Lower lobe of right lung (tissue), 2 donors: ENCODE measurements around the gene PDE6G. TPM values are rescaled to one million over a fixed set of nuclear protein-coding genes. Genes with fewer than 3 reads are reported as not detected.
A peak's percentile ranks its signal among the peaks of the same experiment; 100 is the strongest.

ENCODE experiments used
- ATAC-seq, 2 donors: fragments of 200-7000 bp; cut with Tn5 transposase; one replicate each; pipeline ENCODE4 v1.9.1; 2020 to 2022; ENCODE audit warnings: mild to moderate bottlenecking in 2 of 2, moderate library complexity in 2 of 2
- DNase-seq: peaks from one replicate; pipeline ENCODE4 v3.0.0-alpha.2; 2020
- H3K27ac ChIP-seq: fragments of 200-600 bp; one replicate; pipeline ENCODE4 v1.8.0; 2022
- H3K27me3 ChIP-seq: fragments of 200-600 bp; one replicate; pipeline ENCODE4 v1.8.0; 2022; ENCODE audit warnings: low read depth
- H3K36me3 ChIP-seq: fragments of 200-600 bp; one replicate; pipeline ENCODE4 v1.8.0; 2022; ENCODE audit warnings: mild to moderate bottlenecking
- H3K4me1 ChIP-seq: fragments of 200-600 bp; one replicate; pipeline ENCODE4 v1.8.0; 2022
- H3K4me3 ChIP-seq: fragments of 200-600 bp; one replicate; pipeline ENCODE4 v1.8.0; 2022; ENCODE audit warnings: mild to moderate bottlenecking
- H3K9me3 ChIP-seq: fragments of 200-600 bp; one replicate; pipeline ENCODE4 v1.8.0; 2022
- CTCF ChIP-seq: fragments of 200-600 bp; IDR thresholded peaks from one replicate; pipeline ENCODE4 v1.8.0; 2022; ENCODE audit warnings: antibody characterized with exemption, mild to moderate bottlenecking
- intact Hi-C: fragments of 100-400 bp; cut with DNase I; formaldehyde crosslinking; loops from one replicate; pipeline ENCODE4 v1.11.0; 2022
- long read RNA-seq: library from polyadenylated mRNA; unstranded; transcript quantifications from one replicate; pipeline ENCODE4 v2.0.0, GENCODE V29; 2021
- total RNA-seq: library from RNA; stranded (reverse); fragmentation: NEBNext Ultra II Directional; extraction: Animal tissue kit (Norgen Biotek cat#: 25700); gene quantifications from one replicate; pipeline ENCODE4 v1.2.1, GENCODE V29; 2021
- donor health status: DM: no; HTN: yes; CAD: no; lungs with severe emphysema.

The PDE6G gene
- total RNA-seq: 2.0 TPM
- long read RNA-seq, partial matches to known transcripts: 0 of 1 reads
- long read RNA-seq, other reads (novel, unspliced or antisense): 0 of 1 reads

GRCh38 chr17:81656118-81656743 is at the start of gene PDE6G:
Gene PDE6G, minus strand, starts transcription at chr17:81656542. Its CDS starts 3,237 bp downstream, at chr17:81653305.
- no peak for TF ChIP-seq CTCF
- intact Hi-C loops: no loop called here
- H3K27ac ChIP-seq: no peak within 1 kb of the TSS
- ATAC-seq: no peak
- no peak for DNase-seq
- H3K4me1 ChIP-seq: no peaks in the 10 kb centered on the region
- H3K4me3 ChIP-seq: no peak within 1 kb of the TSS
- H3K9me3 ChIP-seq: no peaks in the 10 kb centered on the region
- H3K36me3 ChIP-seq: no peaks in the 10 kb centered on the region
- peaks cover 6% of the 10 kb centered on the region for H3K27me3 ChIP-seq

GRCh38 chr17:81705518-81706231 is 49.3 kb upstream of the PDE6G start:
- no peak for TF ChIP-seq CTCF
- no peaks in the 10 kb centered on the region for H3K27me3 ChIP-seq
- intact Hi-C loops: no loop called here
- H3K9me3 ChIP-seq: no peaks in the 10 kb centered on the region
- H3K4me3 ChIP-seq: no peak overlapping the region
- H3K27ac ChIP-seq: no peak overlapping the region
- no peak for ATAC-seq
- peaks cover 38% of the 10 kb centered on the region for H3K4me1 ChIP-seq
- peaks cover 40% of the 10 kb centered on the region for H3K36me3 ChIP-seq
- no peak for DNase-seq

GRCh38 chr17:81703747-81704654 is 47.7 kb upstream of the PDE6G start:
- DNase-seq: no peak
- Histone ChIP-seq H3K36me3 (peaks cover 52% of the 10 kb centered on the region), H3K4me1 (peaks cover 36% of the 10 kb centered on the region), H3K9me3 (no peaks in the 10 kb centered on the region), H3K27ac (peak overlapping the region; percentile 98), H3K27me3 (no peaks in the 10 kb centered on the region), H3K4me3 (peak overlapping the region; percentile 95)
- intact Hi-C loops: no loop called here
- no peak for ATAC-seq
- no peak for TF ChIP-seq CTCF

- TF ChIP-seq CTCF: peak; percentile 46
- peak; percentile 96 for DNase-seq
- no peaks in the 10 kb centered on the region for H3K9me3 ChIP-seq
- peak within 1 kb of the TSS; percentile 98 for H3K27ac ChIP-seq
- intact Hi-C loops: no loop called here
- no peaks in the 10 kb centered on the region for H3K27me3 ChIP-seq
- H3K4me1 ChIP-seq: peaks cover 36% of the 10 kb centered on the region
- peak; percentile 96 to 97 for ATAC-seq
- peak within 1 kb of the TSS; percentile 95 for H3K4me3 ChIP-seq
- peaks cover 61% of the 10 kb centered on the region for H3K36me3 ChIP-seq
Measured at GRCh38 chr17:81702934-81703746, 46.8 kb upstream of the PDE6G start, which contains the start of gene MRPL12. Gene MRPL12, plus strand, starts transcription at chr17:81703367. Its CDS starts 135 bp downstream, at chr17:81703502.
